SH-SY5Y (cell line): Measurements from ENCODE around the gene RBBP6.

Experiments used
- GATA2 ChIP-seq: IDR thresholded peaks from 2 replicates; pipeline ENCODE4 v1.6.1; 2011; ENCODE audit warnings: mild to moderate bottlenecking, low read depth, low read length
- GATA3 ChIP-seq: IDR thresholded peaks from 2 replicates; pipeline ENCODE4 v1.6.1; 2011; ENCODE audit warnings: low read depth, mild to moderate bottlenecking, low read length, moderate library complexity

RBBP6 gene

GRCh38 chr16:24539295-24539849 is at the start of gene RBBP6:
Gene RBBP6, plus strand, starts transcription at chr16:24539566. Its CDS starts 1,061 bp downstream, at chr16:24540627.
- TF ChIP-seq GATA3 (no peak), GATA2 (no peak)

GRCh38 chr16:24490866-24491265 is 48.5 kb upstream of the RBBP6 start:
- TF ChIP-seq GATA3 (no peak), GATA2 (no peak)

GRCh38 chr16:24491731-24492130 is 47.6 kb upstream of the RBBP6 start:
- TF ChIP-seq GATA2 (no peak), GATA3 (no peak)

GRCh38 chr16:24493821-24494220 is 45.5 kb upstream of the RBBP6 start:
- no peak for TF ChIP-seq GATA2
- no peak for TF ChIP-seq GATA3

GRCh38 chr16:24497440-24497839 is 41.9 kb upstream of the RBBP6 start:
- TF ChIP-seq GATA3 (no peak), GATA2 (no peak)

GRCh38 chr16:24499193-24499814 is 40.1 kb upstream of the RBBP6 start:
- no peak for TF ChIP-seq GATA3
- TF ChIP-seq GATA2: no peak

GRCh38 chr16:24504472-24505345 is 34.7 kb upstream of the RBBP6 start:
- no peak for TF ChIP-seq GATA2
- TF ChIP-seq GATA3: no peak

- TF ChIP-seq GATA3 (no peak), GATA2 (no peak)
Measured at GRCh38 chr16:24505959-24506358, 33.4 kb upstream of the RBBP6 start.

- TF ChIP-seq GATA2: no peak
- TF ChIP-seq GATA3: no peak
Measured at GRCh38 chr16:24507959-24508480, 31.3 kb upstream of the RBBP6 start.

GRCh38 chr16:24508614-24509013 is 30.8 kb upstream of the RBBP6 start:
- TF ChIP-seq GATA2: no peak
- TF ChIP-seq GATA3: no peak

GRCh38 chr16:24509536-24509935 is 29.8 kb upstream of the RBBP6 start:
- TF ChIP-seq GATA2 (no peak), GATA3 (no peak)

GRCh38 chr16:24511174-24511573 is 28.2 kb upstream of the RBBP6 start:
- no peak for TF ChIP-seq GATA2
- no peak for TF ChIP-seq GATA3

GRCh38 chr16:24511792-24512191 is 27.6 kb upstream of the RBBP6 start:
- TF ChIP-seq GATA3: no peak
- no peak for TF ChIP-seq GATA2

GRCh38 chr16:24514096-24514495 is 25.3 kb upstream of the RBBP6 start:
- no peak for TF ChIP-seq GATA3
- no peak for TF ChIP-seq GATA2

- TF ChIP-seq GATA2: no peak
- no peak for TF ChIP-seq GATA3
Measured at GRCh38 chr16:24515186-24515585, 24.2 kb upstream of the RBBP6 start.
